OCI-LY7 (cell line): ENCODE results near the gene HIGD2A. TPM values are rescaled to one million over a fixed set of nuclear protein-coding genes. Genes with fewer than 3 reads are reported as not detected.

Source experiments
- BruUV-seq: library from RNA; stranded (reverse); fragments of 400-500 nt; replicated peaks from 2 replicates; lab custom pipeline; 2021; lab: Mats Ljungman, UMichigan
- CTCF ChIA-PET: fragments of 300-600 bp; sonication (Branson Sonifier 250); formaldehyde crosslinking; loops from one replicate; lab custom pipeline; 2022; ENCODE audit warnings: antibody characterized with exemption; ENCODE audit not compliant: unreplicated experiment; lab: Charles Lee
- POLR2A ChIA-PET: fragments of 300-600 bp; sonication (Branson Sonifier 250); formaldehyde crosslinking; loops from one replicate; lab custom pipeline; 2022; ENCODE audit warnings: antibody characterized with exemption; lab: Charles Lee
- DNase-seq: peaks from one replicate; pipeline ENCODE4 v3.0.0-alpha.2; 2015; ENCODE audit warnings: low spot score
- H2AFZ ChIP-seq: fragments of 200-600 bp; sonication (generic), shearing (Covaris generic); 2 replicates; pipeline ENCODE4 v1.6.1; 2014; ENCODE audit warnings: mild to moderate bottlenecking, antibody characterized with exemption, low read length, moderate library complexity
- H3K27ac ChIP-seq: fragments of 200-600 bp; sonication (generic); 2 replicates; pipeline ENCODE4 v1.5.1; 2014; ENCODE audit warnings: mixed run types, low read depth, mild to moderate bottlenecking, moderate library complexity, low read length, inconsistent platforms; ENCODE audit not compliant: poor library complexity, severe bottlenecking
- H3K36me3 ChIP-seq: fragments of 200-600 bp; sonication (generic); 2 replicates; pipeline ENCODE4 v1.6.1; 2014; ENCODE audit warnings: mild to moderate bottlenecking, antibody characterized with exemption, low read length, moderate library complexity, mixed read lengths; ENCODE audit not compliant: insufficient read depth
- H3K4me1 ChIP-seq: fragments of 200-600 bp; sonication (generic); 2 replicates; pipeline ENCODE4 v1.5.1; 2014; ENCODE audit warnings: mild to moderate bottlenecking, low read length; ENCODE audit not compliant: insufficient read depth, poor library complexity, severe bottlenecking
- H3K4me2 ChIP-seq: fragments of 200-600 bp; sonication (generic); 2 replicates; pipeline ENCODE4 v1.6.1; 2014; ENCODE audit warnings: mild to moderate bottlenecking, low read length
- H3K4me3 ChIP-seq: fragments of 200-600 bp; sonication (generic); 2 replicates; pipeline ENCODE4 v1.5.1; 2014; ENCODE audit warnings: mild to moderate bottlenecking, low read depth, low read length; ENCODE audit not compliant: poor library complexity, severe bottlenecking
- H3K79me2 ChIP-seq: fragments of 200-600 bp; sonication (generic); 2 replicates; pipeline ENCODE4 v1.6.1; 2016; ENCODE audit warnings: low read depth, mild to moderate bottlenecking, low read length, moderate library complexity, mixed read lengths; ENCODE audit not compliant: insufficient read depth
- H3K9me2 ChIP-seq: fragments of 200-600 bp; sonication (generic); 2 replicates; pipeline ENCODE4 v1.6.1; 2016; ENCODE audit warnings: mild to moderate bottlenecking, low read length, mixed read lengths; ENCODE audit not compliant: insufficient read depth
- H3K9me3 ChIP-seq: fragments of 200-600 bp; sonication (generic); 2 replicates; pipeline ENCODE4 v1.6.1; 2014; ENCODE audit warnings: mild to moderate bottlenecking, mixed run types, low read length, mixed read lengths
- H4K20me1 ChIP-seq: fragments of 200-600 bp; sonication (generic); 2 replicates; pipeline ENCODE4 v1.6.1; 2014; ENCODE audit warnings: mild to moderate bottlenecking, antibody characterized with exemption, low read length, moderate library complexity, mixed read lengths; ENCODE audit not compliant: insufficient read depth
- CTCF ChIP-seq: fragments of 200-600 bp; sonication (generic); conservative IDR thresholded peaks from 2 replicates; pipeline ENCODE4 v1.5.1; 2014; ENCODE audit warnings: mild to moderate bottlenecking, antibody characterized with exemption, low read length, moderate library complexity, mixed read lengths
- EZH2phosphoT487 ChIP-seq: fragments of 200-600 bp; sonication (generic); IDR thresholded peaks from 2 replicates; pipeline ENCODE4 v1.6.1; 2018; ENCODE audit warnings: low read depth, borderline replicate concordance, mild to moderate bottlenecking, mixed run types, antibody characterized with exemption, low read length, moderate library complexity, mixed read lengths
- intact Hi-C: fragments of 100-400 bp; cut with micrococcal nuclease; formaldehyde crosslinking; loops from one replicate; pipeline ENCODE4 v1.10.0; 2022; ENCODE audit not compliant: unreplicated experiment
- total RNA-seq, 2 experiments: library from RNA; depleted of rRNA in 1 of 2; stranded (reverse); fragments of >200 nt in 1 of 2; shearing (Covaris generic) in 1 of 2; gene quantifications; 2 replicates each; pipeline ENCODE4 v1.2.3, GENCODE V29; 2014 to 2022

HIGD2A gene
- total RNA-seq, 2 experiments from 2014 or later: 145 to 223 TPM

- no peak overlapping the region for H2AFZ ChIP-seq
- no peak overlapping the region for H3K4me2 ChIP-seq
- peaks cover 12% of the 10 kb centered on the region for H3K4me1 ChIP-seq
- H3K9me3 ChIP-seq: no peaks in the 10 kb centered on the region
- no peak overlapping the region for H3K27ac ChIP-seq
- intact Hi-C loops: no loop called here
- no peak for DNase-seq
- BruUV-seq: no TSS peak
- ChIA-PET CTCF (no interaction called here), POLR2A (interaction anchor here (0.5 to 1.7 kb wide), 4 partner anchors 16 to 815 kb away, joined by 3 to 6 read pairs (median 3); no protein-coding TSS in a partner anchor)
- H3K4me3 ChIP-seq: no peak overlapping the region
- peaks cover 86% of the 10 kb centered on the region for H3K36me3 ChIP-seq
- peaks cover 15% of the 10 kb centered on the region for H3K79me2 ChIP-seq
- no peaks in the 10 kb centered on the region for H3K9me2 ChIP-seq
- no peak for TF ChIP-seq CTCF
- no peak for TF ChIP-seq EZH2phosphoT487
- no peaks in the 10 kb centered on the region for H4K20me1 ChIP-seq
Measured at GRCh38 chr5:176355400-176356178, 33.0 kb upstream of the HIGD2A start.

GRCh38 chr5:176356179-176356566, 32.4 kb upstream of the HIGD2A start:
- BruUV-seq: no TSS peak
- peaks cover 12% of the 10 kb centered on the region for H3K4me1 ChIP-seq
- TF ChIP-seq EZH2phosphoT487: no peak
- TF ChIP-seq CTCF: no peak
- CTCF ChIA-PET: no interaction called here
- intact Hi-C loops: no loop called here
- no peaks in the 10 kb centered on the region for H4K20me1 ChIP-seq
- H3K27ac ChIP-seq: no peak overlapping the region
- no peak overlapping the region for H3K4me3 ChIP-seq
- peaks cover 21% of the 10 kb centered on the region for H3K79me2 ChIP-seq
- no peaks in the 10 kb centered on the region for H3K9me2 ChIP-seq
- H3K9me3 ChIP-seq: no peaks in the 10 kb centered on the region
- H2AFZ ChIP-seq: no peak overlapping the region
- H3K4me2 ChIP-seq: no peak overlapping the region
- POLR2A ChIA-PET: interaction anchor here (1.2 to 1.7 kb wide), 2 partner anchors 17 to 32 kb away, joined by 3 to 6 read pairs; no protein-coding TSS in a partner anchor
- H3K36me3 ChIP-seq: peaks cover 82% of the 10 kb centered on the region
- DNase-seq: no peak

- H2AFZ ChIP-seq: no peak overlapping the region
- H3K4me2 ChIP-seq: peak overlapping the region; percentile 36; the same call in 1 of the 2 replicates
- no peaks in the 10 kb centered on the region for H4K20me1 ChIP-seq
- TF ChIP-seq CTCF (no peak), EZH2phosphoT487 (no peak)
- ChIA-PET CTCF (interaction anchor here (0.6 kb wide), 1 partner anchor 18 kb away, joined by 3 read pairs; no protein-coding TSS in a partner anchor), POLR2A (interaction anchor here (0.6 kb wide), 1 partner anchor 11 kb away, joined by 3 read pairs; no protein-coding TSS in a partner anchor)
- H3K4me1 ChIP-seq: peaks cover 21% of the 10 kb centered on the region
- H3K36me3 ChIP-seq: peaks cover 47% of the 10 kb centered on the region
- H3K79me2 ChIP-seq: peaks cover 23% of the 10 kb centered on the region
- TSS peak; percentile 26 for BruUV-seq
- no peak overlapping the region for H3K27ac ChIP-seq
- no peaks in the 10 kb centered on the region for H3K9me3 ChIP-seq
- intact Hi-C loops: no loop called here
- no peak for DNase-seq
- peak overlapping the region; percentile 5 for H3K4me3 ChIP-seq
- H3K9me2 ChIP-seq: no peaks in the 10 kb centered on the region
Measured at GRCh38 chr5:176359658-176360057, 28.9 kb upstream of the HIGD2A start.
